Spleen (tissue), 11 donors: Measurements from ENCODE around the gene IQGAP2. TPM values are rescaled to one million over a fixed set of nuclear protein-coding genes. Genes with fewer than 3 reads are reported as not detected.

ENCODE experiments used
- DNase-seq: peaks from one replicate; pipeline ENCODE4 v3.0.0-alpha.2; 2020
- H3K27ac ChIP-seq, 8 donors: fragments of 200-600 bp; sonication (generic) in 7 of 8; 1 replicate in 4 of 8; 2 replicates in 4 of 8; pipeline versions ENCODE4 v1.5.0 to v1.8.0; 2016 to 2021; ENCODE audit warnings: inconsistent platforms in 4 of 8, mild to moderate bottlenecking in 4 of 8, moderate library complexity in 1 of 8
- H3K27me3 ChIP-seq, 7 donors: fragments of 200-600 bp; sonication (generic) in 6 of 7; replicated peaks in 1 of 7; 1 replicate in 4 of 7; 2 replicates in 3 of 7; pipeline versions ENCODE4 v1.5.0 to v1.8.0; 2016 to 2021; ENCODE audit warnings: inconsistent platforms in 3 of 7, mild to moderate bottlenecking in 1 of 7
- H3K36me3 ChIP-seq, 6 donors: fragments of 200-600 bp; sonication (generic) in 5 of 6; 1 replicate in 4 of 6; 2 replicates in 2 of 6; pipeline versions ENCODE4 v1.5.0 to v1.8.0; 2016 to 2021; ENCODE audit warnings: inconsistent platforms in 2 of 6
- H3K4me1 ChIP-seq, 6 donors: fragments of 200-600 bp; sonication (generic) in 5 of 6; 1 replicate in 3 of 6; 2 replicates in 3 of 6; pipeline versions ENCODE4 v1.5.0 to v1.8.0; 2016 to 2021; ENCODE audit warnings: inconsistent platforms in 3 of 6
- H3K4me3 ChIP-seq, 8 donors: fragments of 200-600 bp; sonication (generic) in 7 of 8; 1 replicate in 4 of 8; 2 replicates in 4 of 8; pipeline versions ENCODE4 v1.5.0 to v1.8.0; 2016 to 2021; ENCODE audit warnings: inconsistent platforms in 4 of 8, mild to moderate bottlenecking in 4 of 8, moderate library complexity in 2 of 8
- H3K9me3 ChIP-seq, 8 donors: fragments of 200-600 bp; sonication (generic) in 7 of 8; 1 replicate in 4 of 8; 2 replicates in 4 of 8; pipeline versions ENCODE4 v1.5.0 to v1.8.0; 2016 to 2021; ENCODE audit warnings: inconsistent platforms in 4 of 8
- CTCF ChIP-seq, 11 experiments: fragments of 200-600 bp in 7 of 11; fragments of 450-650 bp in 4 of 11; sonication (generic) in 4 of 11; IDR thresholded peaks in 8 of 11; conservative IDR thresholded peaks in 3 of 11; 1 replicate in 7 of 11; 2 replicates in 4 of 11; pipeline versions ENCODE4 v1.4.0 to v1.8.0; 2016 to 2021; ENCODE audit warnings: antibody characterized with exemption in 11 of 11, inconsistent platforms in 4 of 11, mild to moderate bottlenecking in 1 of 11
- POLR2A ChIP-seq, 3 donors: fragments of 450-650 bp; IDR thresholded peaks; one replicate each; pipeline ENCODE4 v1.5.1; 2017; ENCODE audit warnings: antibody characterized with exemption in 3 of 3, mild to moderate bottlenecking in 1 of 3
- POLR2AphosphoS5 ChIP-seq, 3 donors: sonication (generic); formaldehyde crosslinking; IDR thresholded peaks; one replicate each; pipeline ENCODE4 v1.5.1; 2017; ENCODE audit warnings: antibody characterized with exemption in 3 of 3
- WGBS, 5 donors: extraction: QIAGEN DNeasy Blood & Tissue Kit in 3 of 5; methylation state at CpG; one replicate each; pipeline versions ENCODE4 v1.1.5 to v1.1.7; 2013 to 2018; 5-methylcytosine and 5-hydroxymethylcytosine counted together
- intact Hi-C: fragments of 100-400 bp; cut with DNase I; formaldehyde crosslinking; loops from one replicate; pipeline ENCODE4 v1.15.0; 2023; ENCODE audit warnings: low total_unique reads
- polyA plus RNA-seq, 3 donors: library from polyadenylated mRNA; stranded (reverse); fragments of 200-250 nt; gene quantifications; one replicate each; pipeline ENCODE4 v1.2.1, GENCODE V29; 2013
- total RNA-seq, 7 donors: library from RNA; depleted of rRNA in 3 of 7; stranded (reverse); fragments of >200 nt in 3 of 7; fragmentation: NEBNext Ultra II Directional in 4 of 7; extraction: Animal tissue kit (Norgen Biotek cat#: 25700) in 4 of 7; gene quantifications; one replicate each; pipeline versions ENCODE4 v1.1.0 to v1.2.1, GENCODE V29; 2016 to 2021
- donor health status: healthy with polysubstance abuse.
- donor health status: DM: no; HTN: no; CAD: no; lungs with moderate emphysema.
- donor health status: DM: no; HTN: no; CAD: no.
- donor health status: Bipolar disorder and iron deficiency.
- donor health status: healthy.
- donor health status: DM: no; HTN: no; CAD: no.
- donor health status: DM: yes; HTN: yes; CAD: no.

The IQGAP2 gene
- total and polyA plus RNA-seq, 10 donors, result 9.3 to 83.6 (median 52.8) TPM

GRCh38 chr5:76469656-76470290, 66.7 kb downstream of the IQGAP2 start:
- Histone ChIP-seq H3K9me3 (no peaks in the 10 kb centered on the region), H3K27me3 (no peaks in the 10 kb centered on the region), H3K27ac (no peak overlapping the region), H3K4me1 (peaks cover 5 to 49% (median 21%) of the 10 kb centered on the region in 6 donors), H3K4me3 (no peak overlapping the region), H3K36me3 (no peaks in the 10 kb centered on the region)
- intact Hi-C loops, result no loop called here
- TF ChIP-seq POLR2AphosphoS5 (IDR thresholded peaks at IDR 0.05) (no peak), POLR2A (IDR thresholded peaks at IDR 0.05) (no peak), CTCF (IDR thresholded peaks at IDR 0.05 in 8 of 11, conservative IDR thresholded peaks at IDR 0.05 in 3 of 11) (no peak)
- no peak for DNase-seq
- 88 to 97% (median 92%) methylated on average over 3 of the region's 3 CpGs for WGBS, 5 donors

- intact Hi-C loops, result no loop called here
- 86 to 95% (median 90%) methylated on average over 3 of the region's 3 CpGs for WGBS, 5 donors
Observed at GRCh38 chr5:76470976-76471375, 67.9 kb downstream of the IQGAP2 start.

GRCh38 chr5:76471406-76471805, 68.3 kb downstream of the IQGAP2 start:
- peaks cover 5 to 51% (median 21%) of the 10 kb centered on the region in 6 donors for H3K4me1 ChIP-seq
- no peak overlapping the region for H3K4me3 ChIP-seq
- DNase-seq, result no peak
- H3K36me3 ChIP-seq, result no peaks in the 10 kb centered on the region
- H3K27me3 ChIP-seq, result no peaks in the 10 kb centered on the region
- intact Hi-C loops, result no loop called here
- no peak overlapping the region for H3K27ac ChIP-seq
- TF ChIP-seq POLR2A (IDR thresholded peaks at IDR 0.05), result no peak
- no peak for TF ChIP-seq CTCF (IDR thresholded peaks at IDR 0.05 in 8 of 11, conservative IDR thresholded peaks at IDR 0.05 in 3 of 11)
- no peak for TF ChIP-seq POLR2AphosphoS5 (IDR thresholded peaks at IDR 0.05)
- WGBS, 5 donors, result 78 to 95% (median 81%) methylated on average over 1 of the region's 1 CpG
- H3K9me3 ChIP-seq, result no peaks in the 10 kb centered on the region

More at GRCh38 chr5:76470976-76471375, 67.9 kb downstream of the IQGAP2 start:
- Histone ChIP-seq H3K36me3 (no peaks in the 10 kb centered on the region), H3K4me3 (no peak overlapping the region), H3K27ac (no peak overlapping the region), H3K9me3 (no peaks in the 10 kb centered on the region), H3K4me1 (peaks cover 5 to 51% (median 21%) of the 10 kb centered on the region in 6 donors), H3K27me3 (no peaks in the 10 kb centered on the region)
- no peak for TF ChIP-seq CTCF (IDR thresholded peaks at IDR 0.05 in 8 of 11, conservative IDR thresholded peaks at IDR 0.05 in 3 of 11)
- no peak for TF ChIP-seq POLR2AphosphoS5 (IDR thresholded peaks at IDR 0.05)
- TF ChIP-seq POLR2A (IDR thresholded peaks at IDR 0.05), result no peak
- no peak for DNase-seq

GRCh38 chr5:76471987-76472334, 68.9 kb downstream of the IQGAP2 start:
- TF ChIP-seq POLR2AphosphoS5 (IDR thresholded peaks at IDR 0.05), result no peak
- TF ChIP-seq POLR2A (IDR thresholded peaks at IDR 0.05), result no peak
- TF ChIP-seq CTCF (IDR thresholded peaks at IDR 0.05 in 8 of 11, conservative IDR thresholded peaks at IDR 0.05 in 3 of 11), result no peak
- H3K27me3 ChIP-seq, result no peaks in the 10 kb centered on the region
- no peak for DNase-seq
- no peaks in the 10 kb centered on the region for H3K9me3 ChIP-seq
- WGBS, 5 donors, result 78 to 94% (median 92%) methylated on average over 6 of the region's 6 CpGs
- peak overlapping the region in 3 of 8 donors; percentile 3 to 53 (median 4) for H3K27ac ChIP-seq
- H3K4me3 ChIP-seq, result no peak overlapping the region
- intact Hi-C loops, result no loop called here
- peaks cover 5 to 51% (median 21%) of the 10 kb centered on the region in 6 donors for H3K4me1 ChIP-seq
- H3K36me3 ChIP-seq, result no peaks in the 10 kb centered on the region
